Memory B cell (primary cell): ENCODE data around the gene TRPC1.
"Not testable (repeated sequence)": the region's sequence is repeated elsewhere in the genome, so short reads cannot be mapped to it uniquely, and the experiment has no call there.

ENCODE experiments used
- ATAC-seq: fragments of 150-1000 bp; cut with Tn5 transposase; 2 replicates; pipeline ENCODE4 v1.10.0; 2021; ENCODE audit warnings: low read depth, mild to moderate bottlenecking, moderate library complexity
- DNase-seq, 2 donors: peaks; one replicate each; pipeline ENCODE4 v3.0.0; 2022; ENCODE audit warnings: low spot score in 2 of 2
- H3K27ac Mint-ChIP-seq: one replicate; pipeline ENCODE4 v1.8.0; 2022; ENCODE audit warnings: mild to moderate bottlenecking, moderate library complexity, mixed read lengths
- H3K27me3 Mint-ChIP-seq: one replicate; pipeline ENCODE4 v1.8.0; 2022; ENCODE audit warnings: mixed read lengths
- H3K36me3 Mint-ChIP-seq: one replicate; pipeline ENCODE4 v1.8.0; 2022; ENCODE audit warnings: mild to moderate bottlenecking, mixed read lengths
- H3K4me1 Mint-ChIP-seq: one replicate; pipeline ENCODE4 v1.8.0; 2022; ENCODE audit warnings: mixed read lengths
- H3K4me3 Mint-ChIP-seq: one replicate; pipeline ENCODE4 v1.8.0; 2022; ENCODE audit warnings: mild to moderate bottlenecking, moderate library complexity, mixed read lengths
- H3K9me3 Mint-ChIP-seq: one replicate; pipeline ENCODE4 v1.8.0; 2022; ENCODE audit warnings: mixed read lengths

The TRPC1 gene

GRCh38 chr3:142725357-142725739 is 1.5 kb downstream of the TRPC1 start:
- peaks cover 4% of the 10 kb centered on the region for H3K27me3 Mint-ChIP-seq

GRCh38 chr3:142726017-142726416 is 2.2 kb downstream of the TRPC1 start:
- peaks cover 3% of the 10 kb centered on the region for H3K4me1 Mint-ChIP-seq
- H3K4me3 Mint-ChIP-seq, result peak overlapping the region; percentile 14
- no peaks in the 10 kb centered on the region for H3K36me3 Mint-ChIP-seq
- no peak for DNase-seq
- H3K27ac Mint-ChIP-seq, result no peak overlapping the region
- H3K27me3 Mint-ChIP-seq, result peaks cover 3% of the 10 kb centered on the region
- ATAC-seq, result no peak
- peaks cover 2% of the 10 kb centered on the region for H3K9me3 Mint-ChIP-seq

More at GRCh38 chr3:142725357-142725739, 1.5 kb downstream of the TRPC1 start:
- DNase-seq, result no peak
- Mint-ChIP-seq H3K36me3 (no peaks in the 10 kb centered on the region), H3K4me1 (peaks cover 3% of the 10 kb centered on the region), H3K9me3 (peaks cover 2% of the 10 kb centered on the region), H3K4me3 (peak overlapping the region; percentile 90), H3K27ac (no peak overlapping the region)
- no peak for ATAC-seq

GRCh38 chr3:142732066-142732465 is 8.2 kb downstream of the TRPC1 start:
- no peaks in the 10 kb centered on the region for H3K36me3 Mint-ChIP-seq
- ATAC-seq, result no peak
- no peak for DNase-seq
- H3K4me3 Mint-ChIP-seq, result no peak overlapping the region
- H3K4me1 Mint-ChIP-seq, result no peaks in the 10 kb centered on the region
- H3K27ac Mint-ChIP-seq, result no peak overlapping the region
- H3K9me3 Mint-ChIP-seq, result no peaks in the 10 kb centered on the region
- peaks cover 2% of the 10 kb centered on the region for H3K27me3 Mint-ChIP-seq

GRCh38 chr3:142734834-142735233 is 11.0 kb downstream of the TRPC1 start:
- H3K27me3 Mint-ChIP-seq, result peaks cover 2% of the 10 kb centered on the region
- no peak for DNase-seq
- no peak for ATAC-seq
- H3K4me3 Mint-ChIP-seq, result no peak overlapping the region
- H3K27ac Mint-ChIP-seq, result no peak overlapping the region
- H3K4me1 Mint-ChIP-seq, result no peaks in the 10 kb centered on the region
- no peaks in the 10 kb centered on the region for H3K9me3 Mint-ChIP-seq
- no peaks in the 10 kb centered on the region for H3K36me3 Mint-ChIP-seq

- DNase-seq (no peak), ATAC-seq (no peak)
- no peak overlapping the region for H3K27ac Mint-ChIP-seq
- peaks cover 2% of the 10 kb centered on the region for H3K27me3 Mint-ChIP-seq
- H3K4me3 Mint-ChIP-seq, result no peak overlapping the region
- H3K4me1 Mint-ChIP-seq, result no peaks in the 10 kb centered on the region
- H3K36me3 Mint-ChIP-seq, result no peaks in the 10 kb centered on the region
- H3K9me3 Mint-ChIP-seq, result no peaks in the 10 kb centered on the region
Measured at GRCh38 chr3:142735462-142735861, 11.6 kb downstream of the TRPC1 start.

- DNase-seq (no peak), ATAC-seq (no peak)
- H3K9me3 Mint-ChIP-seq, result no peaks in the 10 kb centered on the region
- H3K27ac Mint-ChIP-seq, result no peak overlapping the region
- no peaks in the 10 kb centered on the region for H3K4me1 Mint-ChIP-seq
- H3K4me3 Mint-ChIP-seq, result no peak overlapping the region
- H3K36me3 Mint-ChIP-seq, result no peaks in the 10 kb centered on the region
- peaks cover 2% of the 10 kb centered on the region for H3K27me3 Mint-ChIP-seq
Measured at GRCh38 chr3:142738396-142738795, 14.6 kb downstream of the TRPC1 start.

GRCh38 chr3:142746646-142747045 is 22.8 kb downstream of the TRPC1 start:
- DNase-seq (no peak), ATAC-seq (no peak)
- H3K4me1 Mint-ChIP-seq, result no peaks in the 10 kb centered on the region
- H3K4me3 Mint-ChIP-seq, result no peak overlapping the region
- no peaks in the 10 kb centered on the region for H3K27me3 Mint-ChIP-seq
- peaks cover 2% of the 10 kb centered on the region for H3K9me3 Mint-ChIP-seq
- H3K36me3 Mint-ChIP-seq, result peaks cover 10% of the 10 kb centered on the region
- H3K27ac Mint-ChIP-seq, result no peak overlapping the region

GRCh38 chr3:142750531-142750930 is 26.7 kb downstream of the TRPC1 start:
- not testable (repeated sequence) for ATAC-seq, H3K27ac Mint-ChIP-seq, H3K4me1 Mint-ChIP-seq, DNase-seq, H3K9me3 Mint-ChIP-seq, H3K4me3 Mint-ChIP-seq, H3K27me3 Mint-ChIP-seq
- H3K36me3 Mint-ChIP-seq, result peaks cover 10% of the 10 kb centered on the region

GRCh38 chr3:142752605-142753004 is 28.8 kb downstream of the TRPC1 start:
- H3K27me3 Mint-ChIP-seq, H3K9me3 Mint-ChIP-seq, H3K27ac Mint-ChIP-seq, DNase-seq, H3K4me1 Mint-ChIP-seq, ATAC-seq, H3K4me3 Mint-ChIP-seq: not testable (repeated sequence)
- peaks cover 10% of the 10 kb centered on the region for H3K36me3 Mint-ChIP-seq

- H3K27ac Mint-ChIP-seq, result no peak overlapping the region
- DNase-seq (no peak), ATAC-seq (no peak)
- H3K4me1 Mint-ChIP-seq, result no peaks in the 10 kb centered on the region
- no peak overlapping the region for H3K4me3 Mint-ChIP-seq
- H3K9me3 Mint-ChIP-seq, result no peaks in the 10 kb centered on the region
- H3K27me3 Mint-ChIP-seq, result no peaks in the 10 kb centered on the region
- peaks cover 7% of the 10 kb centered on the region for H3K36me3 Mint-ChIP-seq
Measured at GRCh38 chr3:142754494-142754893, 30.7 kb downstream of the TRPC1 start.

GRCh38 chr3:142768338-142768737 is 44.5 kb downstream of the TRPC1 start:
- H3K4me1 Mint-ChIP-seq, result no peaks in the 10 kb centered on the region
- H3K4me3 Mint-ChIP-seq, result no peak overlapping the region
- peaks cover 21% of the 10 kb centered on the region for H3K36me3 Mint-ChIP-seq
- ATAC-seq (no peak), DNase-seq (no peak)
- H3K9me3 Mint-ChIP-seq, result peaks cover 12% of the 10 kb centered on the region
- no peak overlapping the region for H3K27ac Mint-ChIP-seq
- no peaks in the 10 kb centered on the region for H3K27me3 Mint-ChIP-seq

- Mint-ChIP-seq H3K36me3 (peaks cover 5% of the 10 kb centered on the region), H3K4me3 (no peak overlapping the region), H3K27ac (no peak overlapping the region), H3K4me1 (no peaks in the 10 kb centered on the region), H3K27me3 (no peaks in the 10 kb centered on the region), H3K9me3 (peaks cover 1% of the 10 kb centered on the region)
- no peak for DNase-seq
- no peak for ATAC-seq
Measured at GRCh38 chr3:142777927-142778326, 54.1 kb downstream of the TRPC1 start.

GRCh38 chr3:142778541-142778940 is 54.7 kb downstream of the TRPC1 start:
- Mint-ChIP-seq H3K4me3 (no peak overlapping the region), H3K9me3 (peaks cover 1% of the 10 kb centered on the region), H3K36me3 (peaks cover 2% of the 10 kb centered on the region), H3K4me1 (no peaks in the 10 kb centered on the region), H3K27ac (no peak overlapping the region), H3K27me3 (no peaks in the 10 kb centered on the region)
- no peak for DNase-seq
- no peak for ATAC-seq

- Mint-ChIP-seq H3K4me3 (no peak overlapping the region), H3K27ac (no peak overlapping the region)
- no peak for DNase-seq
Measured at GRCh38 chr3:142779591-142779990, 55.8 kb downstream of the TRPC1 start.

GRCh38 chr3:142782616-142783015 is 58.8 kb downstream of the TRPC1 start:
- Mint-ChIP-seq H3K27me3 (no peaks in the 10 kb centered on the region), H3K9me3 (peaks cover 1% of the 10 kb centered on the region), H3K36me3 (peaks cover 2% of the 10 kb centered on the region), H3K4me3 (no peak overlapping the region), H3K27ac (no peak overlapping the region), H3K4me1 (no peaks in the 10 kb centered on the region)
- DNase-seq, result no peak
- ATAC-seq, result no peak

More at GRCh38 chr3:142779591-142779990, 55.8 kb downstream of the TRPC1 start:
- Mint-ChIP-seq H3K36me3 (peaks cover 2% of the 10 kb centered on the region), H3K4me1 (no peaks in the 10 kb centered on the region), H3K9me3 (peaks cover 1% of the 10 kb centered on the region), H3K27me3 (no peaks in the 10 kb centered on the region)
- no peak for ATAC-seq
